Activated T-cell treated with anti-CD3 and anti-CD28 coated beads for 1 hour (primary cell): ENCODE data around the gene MORC3.

Source experiments
- DNase-seq: peaks from one replicate; pipeline ENCODE4 v3.0.0-alpha.2; 2020; ENCODE audit warnings: low read depth

Gene MORC3

DNA sequence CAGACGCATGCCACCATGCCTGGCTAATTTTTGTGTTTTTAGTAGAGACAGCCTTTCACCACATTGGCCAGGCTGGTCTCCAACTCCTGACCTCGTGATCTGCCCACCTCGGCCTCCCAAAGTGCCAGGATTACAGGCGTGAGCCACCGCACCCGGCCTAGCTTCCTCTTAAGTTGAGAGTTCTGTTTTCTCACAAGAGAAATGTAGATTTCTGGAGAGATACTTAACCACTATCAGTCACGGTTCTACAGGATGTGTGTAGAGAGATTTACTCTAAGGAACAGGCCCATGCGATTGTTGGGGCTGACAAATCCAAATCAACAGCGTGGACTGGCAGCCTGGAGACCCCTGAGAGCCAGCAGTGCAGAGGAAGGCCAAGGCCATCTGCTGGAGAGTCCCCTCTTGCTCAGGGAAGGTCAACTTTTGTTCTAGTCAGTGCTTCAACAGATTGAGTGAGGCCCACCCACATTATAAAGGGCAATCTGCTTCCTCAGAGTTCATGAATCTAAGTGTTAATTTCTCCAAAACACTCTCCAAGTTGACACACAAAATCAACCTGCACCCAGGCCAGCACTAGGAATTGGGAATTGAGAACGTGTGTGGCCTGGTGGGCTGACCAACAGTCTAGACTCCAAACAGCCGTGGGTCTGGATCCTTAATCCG lies 103.9 kb downstream of the MORC3 start:
- DNase-seq, result no peak

GRCh38 chr21:36424592-36424991 lies 104.6 kb downstream of the MORC3 start:
- no peak for DNase-seq

- DNase-seq, result no peak
Measured at GRCh38 chr21:36425286-36425685, 105.3 kb downstream of the MORC3 start.
